ENCODE measurements around the gene TACR2.

Gene TACR2

GRCh38 chr10:69409968-69410367 is 6.8 kb downstream of the TACR2 start:
- in situ Hi-C loops (cut with HindIII; ENCODE audit: low sequenced_read_pairs): loop anchor here (5.0 kb wide), 2 partner anchors 183 to 227 kb away; no protein-coding TSS in a partner anchor
- no peak for DNase-seq (ENCODE audit: low read depth)
- no peak overlapping the region for H3K4me3 ChIP-seq (ENCODE audit: low read depth, low read length)
- no peak for TF ChIP-seq CTCF (IDR thresholded peaks at IDR 0.05; ENCODE audit: low read depth, low read length, missing control alignments)

DNA sequence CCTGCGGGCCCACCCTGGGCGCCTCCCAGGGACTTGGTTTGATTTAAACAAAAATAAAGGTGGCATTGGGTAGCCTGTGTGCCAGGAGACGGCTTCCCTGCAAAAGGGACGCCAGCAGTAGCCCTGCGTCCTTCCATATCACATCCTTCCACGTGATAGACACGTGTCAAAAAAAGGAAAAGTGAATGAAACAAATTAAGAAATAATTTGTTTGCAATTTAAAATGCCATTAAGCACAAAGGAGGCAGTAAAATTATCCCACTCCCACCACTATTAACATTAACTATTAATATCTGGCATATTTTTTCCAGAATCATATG is 7.6 kb downstream of the TACR2 start:
- no peak for TF ChIP-seq CTCF (IDR thresholded peaks at IDR 0.05; ENCODE audit: low read depth, low read length, missing control alignments)
- DNase-seq (ENCODE audit: low read depth): no peak
- in situ Hi-C loops (cut with HindIII; ENCODE audit: low sequenced_read_pairs): loop anchor here (5.0 kb wide), 2 partner anchors 182 to 228 kb away; no protein-coding TSS in a partner anchor
- H3K4me3 ChIP-seq (ENCODE audit: low read depth, low read length): peak overlapping the region; percentile 34

DNA sequence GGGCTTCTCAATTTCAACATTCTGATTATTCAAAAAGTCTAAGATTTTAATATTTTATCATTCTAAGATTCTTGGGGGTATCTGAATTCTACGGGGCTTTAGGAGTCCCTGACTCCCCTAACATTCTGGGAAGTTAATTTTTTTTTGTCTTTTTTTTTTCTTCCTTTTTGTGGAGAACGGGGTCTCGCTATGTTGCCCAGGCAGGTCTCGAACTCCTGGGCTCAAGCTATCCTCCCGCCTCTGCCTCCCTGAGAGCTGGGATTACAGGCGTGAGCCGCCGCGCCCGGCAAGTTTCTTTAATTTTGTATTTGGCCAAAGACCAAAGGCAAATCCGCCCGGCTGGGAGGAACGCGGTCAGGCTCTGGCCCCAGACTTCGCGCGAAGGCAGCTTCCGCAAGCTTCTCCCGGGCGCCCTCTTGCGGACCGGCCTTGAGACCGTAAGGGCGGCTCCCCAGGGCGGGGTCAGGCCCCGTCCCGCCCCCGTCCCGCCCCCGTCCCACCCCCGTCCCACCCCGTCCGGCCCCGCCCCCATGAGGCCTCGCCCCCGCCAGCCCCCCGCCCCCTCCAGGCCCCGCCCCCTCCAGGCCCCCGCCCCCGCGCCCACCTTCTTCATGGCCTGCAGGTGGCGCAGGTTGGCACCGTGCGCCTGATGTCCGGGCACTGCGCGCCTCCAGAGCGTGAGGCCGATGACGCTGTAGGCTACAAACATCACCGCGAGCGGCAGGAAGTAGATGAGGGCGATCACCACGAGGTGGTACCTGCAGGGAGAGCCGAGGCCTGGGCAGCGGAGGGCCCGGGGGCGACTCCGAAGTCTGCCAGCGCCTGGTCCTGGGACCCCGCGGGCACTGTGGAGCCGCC is 8.2 kb downstream of the TACR2 start:
- in situ Hi-C loops (cut with HindIII; ENCODE audit: low sequenced_read_pairs): loop anchor here (5.0 kb wide), 2 partner anchors 181 to 229 kb away; no protein-coding TSS in a partner anchor
- TF ChIP-seq CTCF (IDR thresholded peaks at IDR 0.05; ENCODE audit: low read depth, low read length, missing control alignments): peak; percentile 62
- peak; percentile 86 for DNase-seq (ENCODE audit: low read depth)
- H3K4me3 ChIP-seq (ENCODE audit: low read depth, low read length): peak overlapping the region; percentile 34

DNA sequence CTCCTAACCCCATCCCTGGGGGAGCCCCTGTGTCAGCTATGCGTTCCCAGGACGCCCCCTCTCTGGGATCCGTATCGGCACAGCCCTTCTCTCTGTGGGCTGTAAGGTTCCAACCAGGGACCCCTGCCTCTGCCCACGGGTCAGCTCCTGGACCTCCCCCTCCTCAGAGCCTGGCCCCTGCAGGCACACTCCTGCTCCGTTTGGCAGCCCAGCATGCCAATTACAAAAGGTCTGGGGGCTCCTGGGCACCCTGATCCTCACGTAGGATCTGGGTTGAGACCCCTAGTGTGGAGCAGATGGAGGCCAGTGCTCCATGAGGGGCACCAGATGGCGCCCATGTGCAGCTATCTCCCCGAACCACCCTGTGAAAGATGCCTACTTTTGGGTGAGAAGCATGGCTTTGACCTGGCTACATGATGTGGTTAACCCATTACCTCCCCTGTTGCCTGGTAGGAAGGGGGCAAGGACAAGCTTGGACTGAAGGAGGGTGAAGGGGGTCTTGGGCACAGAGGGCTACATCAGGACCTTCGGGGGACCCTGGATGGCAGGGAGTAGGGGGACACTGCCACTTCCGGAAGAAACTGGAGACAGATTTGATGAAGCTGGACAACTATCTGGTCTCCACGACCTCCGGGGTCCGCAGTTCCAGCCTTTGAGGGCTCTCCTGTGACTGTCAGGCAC is 9.0 kb downstream of the TACR2 start:
- no peak overlapping the region for H3K4me3 ChIP-seq (ENCODE audit: low read depth, low read length)
- TF ChIP-seq CTCF (IDR thresholded peaks at IDR 0.05; ENCODE audit: low read depth, low read length, missing control alignments): peak; percentile 31
- no peak for DNase-seq (ENCODE audit: low read depth)
- in situ Hi-C loops (cut with HindIII; ENCODE audit: low sequenced_read_pairs): loop anchor here (5.0 kb wide), 2 partner anchors 180 to 230 kb away; no protein-coding TSS in a partner anchor

GRCh38 chr10:69406816-69407580 is 9.7 kb downstream of the TACR2 start:
- DNase-seq (ENCODE audit: low read depth): no peak
- no peak for TF ChIP-seq CTCF (IDR thresholded peaks at IDR 0.05; ENCODE audit: low read depth, low read length, missing control alignments)
- no peak overlapping the region for H3K4me3 ChIP-seq (ENCODE audit: low read depth, low read length)
- in situ Hi-C loops (cut with HindIII; ENCODE audit: low sequenced_read_pairs): loop anchor here (5.0 kb wide), 2 partner anchors 180 to 230 kb away; no protein-coding TSS in a partner anchor

DNA sequence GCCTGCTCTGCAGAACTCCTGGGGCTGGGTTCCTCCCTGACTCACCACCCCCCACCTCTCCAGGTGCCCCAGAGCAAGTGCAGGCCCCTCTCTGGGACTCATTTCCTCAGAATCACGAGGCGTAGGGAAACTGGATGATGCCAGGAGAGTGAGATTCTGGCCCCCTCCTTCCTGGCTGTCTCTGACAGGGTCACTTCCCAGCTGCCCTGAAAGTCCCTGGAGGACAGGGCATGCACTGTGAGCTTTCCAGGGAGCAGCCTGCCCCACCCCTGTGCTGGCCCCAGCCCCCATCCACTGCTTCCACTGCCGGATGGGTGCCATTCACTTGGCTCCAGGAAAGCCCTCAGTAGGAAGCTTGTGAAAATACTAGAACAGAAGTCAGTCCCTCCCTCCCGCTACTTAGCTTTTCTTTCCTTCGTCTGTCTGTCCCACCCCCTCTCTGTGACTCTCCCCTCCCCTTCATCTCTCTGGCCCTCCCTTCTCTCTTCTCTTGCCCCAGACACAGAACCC is 10.4 kb downstream of the TACR2 start:
- in situ Hi-C loops (cut with HindIII; ENCODE audit: low sequenced_read_pairs): loop anchor here (5.0 kb wide), 2 partner anchors 179 to 231 kb away; no protein-coding TSS in a partner anchor
- DNase-seq (ENCODE audit: low read depth): no peak
- H3K4me3 ChIP-seq (ENCODE audit: low read depth, low read length): no peak overlapping the region
- TF ChIP-seq CTCF (IDR thresholded peaks at IDR 0.05; ENCODE audit: low read depth, low read length, missing control alignments): no peak

Measured in astrocyte of the cerebellum (primary cell).